NCI-H1092 treated with DMSO at 0.1 percent for 48 hours (cell line): ENCODE data around the gene RPL22.

Source experiments
- DNase-seq: peaks from one replicate; lab custom pipeline; 2025; lab: John Stamatoyannopoulos, UW

RPL22 gene

DNA sequence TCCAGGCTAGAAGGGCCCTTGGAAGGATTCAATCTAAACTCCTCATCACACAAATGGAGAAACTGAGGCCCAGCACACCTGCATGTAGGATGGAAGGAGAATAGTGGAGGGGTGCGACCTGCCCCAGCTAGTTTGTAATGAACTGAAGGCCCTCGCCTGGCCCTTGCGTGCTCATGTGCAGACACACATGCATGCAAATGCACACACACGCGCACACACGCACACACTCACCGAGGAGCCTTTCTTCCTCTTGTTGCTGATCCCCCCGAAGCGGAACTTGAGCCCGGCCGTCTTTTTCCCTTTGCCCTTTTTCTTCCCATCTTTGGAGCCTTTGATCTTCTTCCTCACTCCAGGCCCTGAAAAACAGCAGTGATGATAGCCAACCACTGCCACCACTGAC is 47.2 kb downstream of the RPL22 start:
- no peak for DNase-seq

DNA sequence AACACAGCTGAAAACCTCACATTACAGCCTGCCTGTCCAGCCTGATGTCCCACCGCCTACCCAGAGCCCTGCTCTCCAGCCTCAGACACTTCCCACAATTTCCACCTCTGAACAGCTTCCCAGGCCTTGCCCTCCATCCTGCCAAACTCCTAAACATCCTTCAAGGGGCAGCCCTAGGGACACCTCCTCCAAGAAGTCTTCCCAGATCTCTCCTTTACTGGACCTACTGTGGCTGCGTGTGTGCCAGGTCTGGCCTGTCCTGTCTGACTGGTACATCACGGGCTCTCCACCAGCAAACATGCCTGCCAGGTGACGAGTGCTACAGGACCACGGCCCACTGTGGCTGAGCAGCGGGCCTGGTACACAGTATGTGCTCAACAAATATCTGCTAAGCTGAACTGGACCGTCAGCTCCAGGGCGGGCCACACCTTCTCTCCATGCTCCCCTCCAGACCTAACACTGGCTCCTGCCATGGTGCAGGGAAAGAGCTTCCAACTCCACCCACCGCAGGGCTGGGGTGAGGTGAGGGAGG is 48.0 kb downstream of the RPL22 start:
- DNase-seq: no peak

DNA sequence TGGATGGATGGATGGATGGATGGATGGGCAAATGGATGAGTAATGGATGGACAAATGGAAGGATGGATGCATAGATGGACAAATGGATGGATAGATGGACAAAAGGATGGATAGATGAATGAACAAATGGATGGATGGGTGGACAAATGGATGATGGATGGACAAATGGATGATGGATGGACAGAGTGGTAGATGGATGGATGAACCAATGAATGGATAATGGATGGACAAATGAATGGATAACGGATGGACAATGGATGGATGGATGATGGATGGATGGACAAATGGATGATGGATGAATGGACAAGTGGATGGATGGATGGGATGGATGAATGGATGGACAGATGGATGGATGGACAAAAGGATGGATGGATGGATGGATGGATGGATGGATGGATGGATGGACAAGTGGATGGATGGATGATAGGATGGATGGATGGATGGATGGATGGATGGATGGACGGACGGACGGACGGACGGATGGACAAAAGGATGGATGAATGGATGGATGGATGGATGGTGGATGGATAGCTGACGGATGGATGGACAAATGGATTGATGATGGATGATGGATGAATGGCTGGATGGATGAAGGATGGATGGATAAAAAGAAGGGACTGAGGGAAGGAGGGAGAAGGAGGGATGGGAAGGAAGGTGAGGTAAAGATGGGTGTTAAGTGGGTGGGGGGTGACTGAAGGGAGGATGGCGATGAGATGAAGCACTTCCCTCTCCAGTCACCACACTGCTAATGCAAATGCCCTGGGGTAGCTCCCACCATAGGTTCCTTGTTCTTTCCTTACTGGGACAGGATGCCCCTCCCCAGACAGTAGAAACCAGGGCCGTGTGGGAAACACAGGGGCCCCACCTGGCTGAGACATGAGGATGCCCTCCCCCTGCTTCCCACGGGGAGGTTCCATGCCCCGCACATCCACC is 49.1 kb downstream of the RPL22 start:
- DNase-seq: no peak

DNA sequence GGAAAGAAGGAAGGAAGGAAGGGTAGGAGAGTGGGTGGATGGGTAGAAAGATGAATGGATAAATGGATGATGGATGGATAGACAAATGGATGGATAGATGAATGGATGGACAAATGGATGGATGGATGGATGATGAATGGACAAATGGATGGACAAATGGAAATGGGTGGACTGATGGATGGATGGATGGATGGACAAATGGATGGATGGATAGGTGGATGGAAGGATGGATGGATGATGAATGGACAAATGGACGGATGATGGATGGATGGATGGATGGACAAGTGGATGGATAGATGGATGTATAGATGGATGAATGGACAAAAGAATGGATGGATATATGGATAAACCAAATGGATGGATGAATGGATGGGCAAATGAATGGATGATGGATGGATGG is 49.8 kb downstream of the RPL22 start:
- no peak for DNase-seq

DNA sequence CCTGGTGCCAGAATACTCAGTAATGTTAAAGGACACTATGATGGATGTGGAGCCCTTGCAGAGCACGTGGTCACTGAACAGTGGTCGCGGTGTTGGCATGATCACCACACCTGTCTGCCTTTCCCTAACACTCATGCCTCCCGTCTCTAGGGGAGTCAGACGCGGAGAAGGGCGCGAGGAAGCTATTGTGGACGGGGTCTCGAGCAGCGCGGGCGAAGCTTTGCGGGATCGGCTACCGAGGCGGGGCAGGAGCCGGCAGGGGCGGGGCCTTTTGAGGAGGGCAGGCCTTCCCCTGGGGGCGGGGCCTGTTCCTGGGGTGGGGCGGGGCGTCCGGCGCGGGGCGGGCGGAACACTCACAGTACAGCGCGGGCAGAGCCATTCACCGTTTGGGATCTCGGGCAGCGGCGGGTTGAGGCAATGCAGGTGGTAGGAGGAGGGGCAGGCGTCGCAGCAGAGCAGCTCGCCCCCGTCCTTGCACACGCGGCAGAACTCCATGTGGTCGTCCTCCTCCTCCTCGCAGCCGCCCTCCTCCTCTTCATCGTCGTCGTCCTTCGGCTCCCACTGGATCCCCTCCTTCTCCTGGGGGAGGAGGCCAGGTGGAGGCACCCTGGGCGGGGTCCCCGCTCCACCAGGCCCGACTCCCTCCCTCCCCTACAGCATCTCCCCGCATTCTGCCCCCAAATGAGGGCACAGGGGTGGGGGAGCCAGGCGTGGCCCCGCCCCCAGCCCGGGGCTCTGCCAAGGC is 50.7 kb downstream of the RPL22 start:
- peak; percentile 86 for DNase-seq

DNA sequence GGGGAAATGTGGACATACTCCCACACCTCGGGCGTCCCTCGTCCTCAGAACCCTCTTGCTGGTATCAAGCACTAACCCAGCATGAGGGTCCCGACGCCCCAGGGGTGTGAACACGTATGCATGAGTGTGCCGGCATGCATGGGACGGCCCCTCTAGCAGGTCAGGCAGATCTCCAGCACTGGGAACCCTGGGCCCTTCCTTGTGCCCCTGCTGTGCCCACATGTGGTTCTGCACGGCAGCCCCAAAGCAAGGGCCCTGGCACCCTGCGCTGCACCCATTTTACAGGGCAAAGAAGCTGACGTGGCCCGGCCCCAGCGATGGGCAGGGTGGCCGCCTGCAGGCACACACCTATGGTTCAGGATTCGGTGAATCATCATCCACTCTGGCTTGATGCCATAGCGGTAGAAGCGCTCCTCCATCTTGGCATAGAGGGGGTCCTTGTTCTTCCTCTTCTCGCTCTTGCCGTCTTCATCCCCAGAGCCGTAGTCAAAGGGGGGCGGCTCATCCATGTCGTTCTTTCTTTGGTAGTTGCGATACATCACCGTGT is 53.5 kb downstream of the RPL22 start:
- DNase-seq: no peak

DNA sequence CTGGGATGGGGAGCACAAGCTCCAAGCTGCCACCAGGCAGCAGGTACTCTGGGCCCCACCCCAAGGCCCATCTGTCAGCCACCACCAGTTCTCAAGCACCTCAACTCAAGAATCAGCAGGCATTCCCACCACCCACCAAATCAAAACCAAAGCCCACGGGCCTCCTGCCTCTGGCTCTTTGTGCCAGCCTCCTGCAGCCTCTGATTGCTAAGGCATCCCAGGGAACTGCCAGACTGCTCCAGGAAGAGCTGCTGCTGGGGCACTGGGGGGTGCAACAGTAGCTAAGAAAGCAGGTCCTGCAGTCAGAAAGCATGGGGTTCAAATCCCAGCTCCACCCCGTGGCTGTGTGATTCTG is 54.0 kb downstream of the RPL22 start:
- no peak for DNase-seq

DNA sequence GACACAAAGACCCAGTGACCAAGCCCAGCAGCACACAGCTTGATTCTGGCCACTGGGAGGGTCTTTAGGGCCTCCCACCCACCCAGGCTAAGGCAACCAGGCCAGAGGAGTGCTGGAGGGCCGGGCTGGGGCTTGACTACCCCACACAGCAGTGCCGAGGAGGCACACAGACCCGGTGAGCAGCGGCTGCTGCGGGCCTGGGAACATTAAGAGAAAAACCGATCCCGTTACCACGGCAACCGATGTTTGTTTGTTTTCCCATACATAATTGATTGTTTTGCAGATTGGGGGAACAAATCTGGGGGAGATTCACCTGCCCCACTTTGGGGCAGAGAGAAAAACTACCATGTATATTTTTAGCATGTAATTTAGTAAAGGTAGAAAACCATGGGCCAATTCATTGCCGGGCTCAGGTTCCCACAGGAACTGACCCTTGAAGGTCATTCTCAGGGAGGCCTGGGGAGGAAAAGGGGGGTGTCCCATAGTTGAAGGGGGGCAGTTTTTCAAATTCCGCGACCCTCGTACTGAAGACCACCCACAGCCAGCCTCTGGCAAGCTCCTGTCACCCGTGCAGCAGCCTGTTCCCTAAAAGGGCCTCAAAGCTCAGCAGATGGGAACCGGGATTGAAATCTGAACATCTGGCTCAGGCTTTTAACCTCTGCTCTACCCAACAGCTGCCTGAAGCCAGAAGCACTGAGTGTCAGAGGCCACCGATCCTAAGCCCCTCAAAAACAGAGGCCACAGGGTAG is 54.6 kb downstream of the RPL22 start:
- DNase-seq: no peak

DNA sequence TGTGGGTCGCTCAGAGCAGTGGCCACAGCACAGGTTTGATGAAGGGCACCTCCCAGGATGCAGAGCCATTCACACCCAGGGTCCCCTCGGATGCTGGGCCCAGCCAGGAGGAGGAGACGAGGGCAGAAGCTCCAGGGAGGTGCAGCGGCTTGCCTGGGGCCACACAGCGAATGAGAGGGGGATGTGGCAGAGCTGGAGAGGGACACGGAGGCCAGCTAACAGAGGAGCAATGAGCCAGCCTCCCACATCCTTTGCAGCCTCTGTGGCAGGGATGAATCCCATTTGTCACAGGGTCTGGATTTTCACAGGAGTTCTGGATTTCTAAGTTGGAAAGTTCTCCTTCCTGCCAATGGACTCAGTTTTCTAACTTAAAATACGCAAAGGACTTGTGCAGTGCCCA is 55.2 kb downstream of the RPL22 start:
- DNase-seq: no peak

DNA sequence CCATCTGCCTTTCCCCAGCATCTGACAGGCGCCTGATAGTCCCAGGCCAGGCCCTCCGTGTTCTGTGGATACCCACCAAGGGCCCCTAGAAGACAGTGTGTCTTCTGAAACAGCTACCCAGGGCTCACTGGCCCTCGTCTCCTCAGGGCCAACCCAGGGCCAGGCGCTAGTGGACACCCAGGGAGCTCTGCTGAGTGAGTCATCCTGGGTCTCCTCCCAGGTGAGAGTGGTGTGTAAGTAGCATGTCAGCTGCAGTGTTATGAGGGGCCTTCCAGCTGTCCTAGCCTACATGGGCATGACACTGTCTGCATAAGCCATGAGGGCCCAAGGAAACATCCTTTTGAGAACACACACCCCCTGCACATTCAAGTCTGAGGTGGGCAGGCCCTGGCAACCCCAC is 56.0 kb downstream of the RPL22 start:
- DNase-seq: no peak

DNA sequence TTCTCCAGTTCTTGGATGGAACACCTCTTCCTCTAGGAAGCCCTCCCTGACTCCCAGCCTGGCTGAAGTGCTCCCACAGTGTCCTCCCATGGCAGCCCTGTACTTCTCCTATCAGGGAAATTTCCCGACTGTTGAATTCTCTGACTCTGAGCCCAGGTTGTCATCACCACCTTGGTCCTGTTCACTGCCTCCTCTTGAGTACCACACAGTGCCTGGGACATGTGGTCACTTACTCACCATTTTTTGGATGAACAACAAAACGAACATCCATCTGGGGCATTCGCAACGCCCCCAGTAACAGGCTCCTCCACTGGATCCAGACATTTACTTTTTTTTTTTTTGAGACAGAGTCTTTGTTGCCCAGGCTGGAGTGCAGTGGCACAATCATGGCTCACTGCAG is 56.7 kb downstream of the RPL22 start:
- DNase-seq: no peak

DNA sequence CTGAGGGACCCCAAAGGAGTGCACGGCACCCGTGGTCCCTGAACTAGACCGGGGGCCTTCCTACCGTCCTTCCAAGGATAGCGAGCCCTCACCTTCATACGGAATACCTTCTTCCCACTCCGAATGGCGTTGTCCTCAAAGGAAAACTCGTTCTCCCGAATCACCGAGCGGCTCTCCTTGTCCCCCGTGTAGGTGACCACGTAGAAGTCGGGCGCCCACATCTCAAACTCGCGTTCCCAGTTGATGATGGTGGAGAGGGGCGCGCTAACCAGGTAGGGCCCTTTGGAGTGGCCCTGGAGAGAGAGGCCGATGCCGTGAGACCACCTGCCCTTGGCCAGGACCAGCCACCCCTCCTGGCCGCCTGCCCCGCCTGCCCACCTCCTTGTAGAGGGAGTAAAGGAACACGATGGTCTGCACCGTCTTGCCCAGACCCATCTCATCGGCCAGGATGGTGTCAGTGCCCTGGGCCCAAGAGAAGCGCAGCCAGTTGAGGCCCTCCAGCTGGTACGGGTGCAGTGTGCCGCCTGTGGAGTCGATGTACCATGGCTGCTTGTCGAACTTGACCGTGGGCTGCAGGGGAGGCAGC is 57.3 kb downstream of the RPL22 start:
- no peak for DNase-seq

DNA sequence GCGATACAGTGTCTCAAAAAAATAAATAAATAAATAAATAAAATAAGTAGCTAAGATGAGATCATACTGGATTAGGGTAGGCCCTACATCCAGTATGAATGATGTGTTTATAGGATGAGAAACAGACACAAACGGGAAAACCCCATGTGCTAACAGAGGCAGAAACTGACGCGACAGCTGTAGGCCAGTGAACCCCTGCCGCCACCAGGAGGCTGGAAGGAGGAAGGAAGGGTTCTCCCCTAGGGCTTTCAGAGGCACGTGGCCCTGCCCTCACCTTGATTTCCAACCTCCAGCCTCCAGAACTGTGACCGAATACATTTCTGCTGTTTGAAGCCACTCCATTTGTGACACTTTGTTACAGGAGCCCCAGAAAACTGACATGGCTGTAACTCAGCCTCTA is 57.8 kb downstream of the RPL22 start:
- DNase-seq: no peak

DNA sequence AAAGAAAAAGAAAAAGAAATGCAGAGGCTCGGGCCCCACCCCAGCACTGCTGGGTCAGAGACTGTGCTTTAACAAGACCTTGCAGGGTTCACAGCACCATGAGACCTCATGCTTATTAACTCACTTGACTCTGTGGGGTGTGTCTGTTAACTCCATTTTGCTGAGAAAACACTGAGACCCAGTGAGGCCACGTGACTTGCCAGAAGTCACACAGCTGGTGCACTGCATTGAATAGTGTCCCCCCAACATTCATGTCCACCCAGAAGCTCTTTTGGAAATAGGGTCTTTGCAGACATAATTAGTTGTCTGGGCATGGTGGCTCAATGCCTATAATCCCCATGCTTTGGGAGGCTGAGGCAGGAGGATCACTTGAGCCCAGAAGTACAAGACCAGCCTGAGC is 59.0 kb downstream of the RPL22 start:
- DNase-seq: no peak

DNA sequence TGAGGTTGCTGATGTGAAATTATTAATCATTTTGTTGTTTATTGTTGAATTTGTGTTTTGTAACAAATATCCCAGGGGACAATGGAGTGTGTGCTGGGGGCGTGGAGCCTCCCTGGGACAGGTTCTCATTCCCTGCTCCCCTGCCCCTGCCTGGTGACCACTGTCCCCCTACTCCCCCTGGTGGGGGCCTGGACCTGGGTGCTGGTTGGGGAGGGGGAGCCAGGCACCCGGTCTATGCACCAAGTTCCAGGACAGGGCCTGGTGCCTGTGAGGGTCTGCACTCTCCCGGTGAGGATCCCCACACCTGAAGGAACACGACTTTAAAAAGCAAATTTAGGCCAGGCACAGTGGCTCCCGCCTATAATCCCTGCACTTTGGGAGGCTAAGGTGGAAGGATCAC is 61.6 kb downstream of the RPL22 start:
- DNase-seq: no peak

DNA sequence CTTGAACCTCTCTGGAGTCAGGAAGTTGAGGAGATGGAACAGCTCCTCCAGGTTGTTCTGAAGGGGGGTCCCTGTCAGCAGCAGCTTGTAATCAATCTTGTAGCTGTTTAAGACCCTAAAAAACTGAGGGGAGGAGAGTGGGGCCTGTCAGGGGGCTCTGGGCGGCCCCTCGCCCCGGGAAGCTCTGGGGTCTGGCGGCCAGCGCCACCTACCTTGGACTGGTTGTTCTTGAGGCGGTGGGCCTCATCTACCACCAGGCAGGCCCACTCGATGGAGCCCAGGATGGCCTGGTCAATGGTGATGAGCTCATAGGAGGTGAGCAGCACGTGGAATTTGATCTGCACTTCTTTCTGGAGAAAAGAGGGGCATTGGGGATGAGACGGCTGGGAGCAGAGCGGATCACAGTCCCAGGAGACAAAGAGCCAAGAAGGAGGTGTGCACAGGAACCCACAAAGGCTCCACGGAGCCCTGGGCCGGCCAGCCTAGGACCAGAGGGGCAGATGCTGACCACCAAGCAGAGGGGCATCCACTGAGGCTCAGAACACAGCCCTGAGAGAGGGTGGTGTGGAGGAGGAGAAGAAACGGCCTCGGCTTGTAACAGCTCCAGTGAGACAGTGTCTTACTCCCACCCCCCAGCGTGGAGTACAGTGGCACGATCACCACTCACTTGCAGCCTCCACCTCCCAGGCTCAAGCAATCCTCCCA is 62.7 kb downstream of the RPL22 start:
- no peak for DNase-seq
